Nephron (organoid): ENCODE measurements around the gene KLHL29.

Source experiments
- H3K27ac Mint-ChIP-seq, 3 experiments: 2 replicates each; pipeline ENCODE4 v1.8.0; 2020; ENCODE audit warnings: mixed read lengths in 3 of 3, mild to moderate bottlenecking in 2 of 3, moderate library complexity in 1 of 3
- H3K27me3 Mint-ChIP-seq: 2 replicates; pipeline ENCODE4 v1.8.0; 2021; ENCODE audit warnings: low read depth, mild to moderate bottlenecking, moderate library complexity, mixed read lengths
- H3K36me3 Mint-ChIP-seq: 2 replicates; pipeline ENCODE4 v1.8.0; 2020; ENCODE audit warnings: low read depth, mixed read lengths
- H3K4me1 Mint-ChIP-seq: 2 replicates; pipeline ENCODE4 v1.8.0; 2020; ENCODE audit warnings: mixed read lengths
- H3K4me3 Mint-ChIP-seq, 3 experiments: 2 replicates each; pipeline ENCODE4 v1.8.0; 2020; ENCODE audit warnings: mild to moderate bottlenecking in 3 of 3, mixed read lengths in 3 of 3, moderate library complexity in 2 of 3
- H3K9me3 Mint-ChIP-seq: 2 replicates; pipeline ENCODE4 v1.8.0; 2020; ENCODE audit warnings: mixed read lengths
- TF ChIP-seq, protein P1 (sequence below), 3 experiments: fragments of 200-600 bp; sonication (generic); IDR thresholded peaks; one replicate each; pipeline ENCODE4 v1.5.0; 2021; ENCODE audit warnings: antibody characterized with exemption in 3 of 3; ENCODE audit not compliant: unreplicated experiment in 3 of 3

The KLHL29 gene

DNA sequence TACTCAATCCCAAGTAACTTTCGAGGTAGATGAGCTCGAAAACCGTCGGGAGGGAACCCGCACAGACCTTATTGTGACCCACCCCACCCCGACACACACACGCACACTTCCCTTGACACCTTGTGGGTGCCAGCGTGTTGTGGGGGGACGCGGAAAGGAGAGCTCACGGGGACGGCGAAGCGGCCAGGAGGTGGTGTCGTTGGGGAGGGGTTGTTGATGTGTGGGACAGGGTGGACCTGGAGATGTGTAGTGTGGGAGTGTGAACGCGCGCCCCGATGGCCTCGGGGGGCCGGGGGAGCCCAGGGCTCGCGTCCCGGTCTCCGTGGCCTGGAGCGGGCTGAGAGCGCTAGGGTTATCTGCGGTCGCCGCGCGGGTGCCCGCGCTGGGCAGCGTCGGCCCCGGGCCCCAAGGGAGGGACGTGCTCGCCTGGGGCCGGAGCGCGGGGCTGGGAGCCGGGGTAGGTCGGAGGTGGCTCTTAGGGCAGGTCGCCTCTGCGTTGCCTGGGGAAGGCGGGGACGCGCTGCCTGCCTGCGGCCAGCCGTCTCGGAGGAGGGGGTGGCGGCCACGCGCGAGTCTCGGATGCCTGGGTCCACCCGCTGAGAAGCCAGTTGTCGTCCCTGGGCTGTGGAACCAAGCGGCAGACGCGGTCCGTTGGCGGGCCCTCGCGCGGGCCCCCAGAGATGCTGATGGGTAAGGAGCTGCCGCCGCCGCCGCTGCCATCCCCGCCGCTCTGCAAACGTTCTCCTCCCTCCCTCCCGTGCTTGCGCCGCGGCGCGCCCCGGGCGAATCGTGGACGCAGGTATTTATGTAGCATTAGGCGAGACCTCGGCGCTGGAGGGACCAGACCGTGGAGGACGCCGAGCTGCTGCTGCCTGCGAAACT is 1.6 kb downstream of the KLHL29 start:
- TF ChIP-seq, protein P1, sequence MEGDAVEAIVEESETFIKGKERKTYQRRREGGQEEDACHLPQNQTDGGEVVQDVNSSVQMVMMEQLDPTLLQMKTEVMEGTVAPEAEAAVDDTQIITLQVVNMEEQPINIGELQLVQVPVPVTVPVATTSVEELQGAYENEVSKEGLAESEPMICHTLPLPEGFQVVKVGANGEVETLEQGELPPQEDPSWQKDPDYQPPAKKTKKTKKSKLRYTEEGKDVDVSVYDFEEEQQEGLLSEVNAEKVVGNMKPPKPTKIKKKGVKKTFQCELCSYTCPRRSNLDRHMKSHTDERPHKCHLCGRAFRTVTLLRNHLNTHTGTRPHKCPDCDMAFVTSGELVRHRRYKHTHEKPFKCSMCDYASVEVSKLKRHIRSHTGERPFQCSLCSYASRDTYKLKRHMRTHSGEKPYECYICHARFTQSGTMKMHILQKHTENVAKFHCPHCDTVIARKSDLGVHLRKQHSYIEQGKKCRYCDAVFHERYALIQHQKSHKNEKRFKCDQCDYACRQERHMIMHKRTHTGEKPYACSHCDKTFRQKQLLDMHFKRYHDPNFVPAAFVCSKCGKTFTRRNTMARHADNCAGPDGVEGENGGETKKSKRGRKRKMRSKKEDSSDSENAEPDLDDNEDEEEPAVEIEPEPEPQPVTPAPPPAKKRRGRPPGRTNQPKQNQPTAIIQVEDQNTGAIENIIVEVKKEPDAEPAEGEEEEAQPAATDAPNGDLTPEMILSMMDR (IDR thresholded peaks at IDR 0.05; ENCODE audit: unreplicated experiment in 3 of 3) = no peak
- no peaks in the 10 kb centered on the region for H3K36me3 Mint-ChIP-seq
- H3K27ac Mint-ChIP-seq = peak overlapping the region in 1 of 3 experiments; percentile 59

DNA sequence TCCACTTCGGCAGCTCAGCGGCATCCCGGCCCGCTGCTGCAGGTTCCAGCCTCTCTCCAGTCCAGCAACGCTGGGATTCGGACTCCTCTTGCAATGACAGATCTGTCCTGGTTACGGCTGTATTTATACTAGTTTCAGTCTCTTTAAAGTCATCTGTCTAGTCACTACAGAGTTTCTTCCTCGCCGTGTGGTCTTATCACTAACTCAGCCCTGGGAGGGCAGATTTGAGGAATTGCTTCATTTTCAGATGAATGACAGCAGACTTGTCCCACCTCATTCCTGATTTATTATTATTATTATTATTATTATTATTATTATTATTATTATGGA is 2.2 kb downstream of the KLHL29 start:
- Mint-ChIP-seq H3K4me1 (peaks cover 29% of the 10 kb centered on the region), H3K4me3 (peak overlapping the region; percentile 90 to 94 (median 91))
- TF ChIP-seq, protein P1 (IDR thresholded peaks at IDR 0.05; ENCODE audit: unreplicated experiment in 3 of 3) = no peak

More for the DNA sequence above, 1.6 kb downstream of the KLHL29 start:
- Mint-ChIP-seq H3K9me3 (no peaks in the 10 kb centered on the region), H3K27me3 (peaks cover 70% of the 10 kb centered on the region), H3K4me3 (peak overlapping the region; percentile 91 to 94 (median 93)), H3K4me1 (peaks cover 32% of the 10 kb centered on the region)

DNA sequence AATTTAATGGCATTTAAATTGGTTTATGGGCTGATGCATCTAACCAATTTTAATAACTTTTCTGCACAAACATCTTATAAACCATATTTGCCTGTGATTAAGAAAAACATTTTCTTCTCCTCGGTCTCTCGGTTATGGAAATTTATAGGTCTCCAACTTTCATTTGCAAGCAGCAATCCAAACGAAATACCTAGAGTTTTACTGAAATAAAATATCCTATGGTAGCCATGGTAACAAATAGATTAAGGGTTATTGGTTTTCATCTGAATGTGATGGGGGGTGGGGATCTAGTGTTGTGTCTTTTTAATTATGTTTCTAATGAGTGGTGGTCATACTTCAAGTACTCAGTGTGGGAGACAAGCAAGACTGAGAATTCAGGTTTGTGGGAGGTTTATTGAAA is 2.9 kb downstream of the KLHL29 start:
- H3K27me3 Mint-ChIP-seq = peaks cover 65% of the 10 kb centered on the region
- H3K9me3 Mint-ChIP-seq = no peaks in the 10 kb centered on the region
- TF ChIP-seq, protein P1 (IDR thresholded peaks at IDR 0.05; ENCODE audit: unreplicated experiment in 3 of 3) = no peak
- peak overlapping the region; percentile 78 to 94 (median 90) for H3K4me3 Mint-ChIP-seq
- peaks cover 29% of the 10 kb centered on the region for H3K4me1 Mint-ChIP-seq
- peak overlapping the region in 2 of 3 experiments; percentile 26 to 63 for H3K27ac Mint-ChIP-seq
- H3K36me3 Mint-ChIP-seq = no peaks in the 10 kb centered on the region

More for the DNA sequence above, 2.2 kb downstream of the KLHL29 start:
- Mint-ChIP-seq H3K36me3 (no peaks in the 10 kb centered on the region), H3K27me3 (peaks cover 72% of the 10 kb centered on the region), H3K9me3 (no peaks in the 10 kb centered on the region), H3K27ac (peak overlapping the region in 1 of 3 experiments; percentile 23)

DNA sequence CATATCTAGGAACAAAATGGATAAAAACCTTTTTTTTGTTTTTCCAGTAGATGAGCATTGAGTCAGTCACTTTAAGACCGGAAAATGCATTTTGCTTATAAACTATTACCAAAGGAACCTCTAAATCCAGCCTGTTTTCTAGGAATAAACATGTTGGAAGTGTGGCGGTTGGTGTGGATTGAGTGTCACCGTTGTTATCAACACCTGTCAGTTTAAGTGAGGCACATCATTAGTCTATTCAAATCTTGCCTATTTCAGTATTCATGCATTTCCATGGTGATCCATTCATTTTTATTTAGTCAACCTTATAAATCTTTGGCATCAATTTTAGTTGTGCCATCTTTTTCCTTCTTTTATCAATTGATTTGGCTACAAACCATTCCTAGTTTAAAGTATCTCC is 3.3 kb downstream of the KLHL29 start:
- Mint-ChIP-seq H3K9me3 (no peaks in the 10 kb centered on the region), H3K4me1 (peaks cover 32% of the 10 kb centered on the region), H3K27me3 (peaks cover 61% of the 10 kb centered on the region), H3K36me3 (no peaks in the 10 kb centered on the region), H3K4me3 (peak overlapping the region; percentile 78 to 94 (median 90)), H3K27ac (peak overlapping the region in 1 of 3 experiments; percentile 63)
- TF ChIP-seq, protein P1 (IDR thresholded peaks at IDR 0.05; ENCODE audit: unreplicated experiment in 3 of 3) = no peak

DNA sequence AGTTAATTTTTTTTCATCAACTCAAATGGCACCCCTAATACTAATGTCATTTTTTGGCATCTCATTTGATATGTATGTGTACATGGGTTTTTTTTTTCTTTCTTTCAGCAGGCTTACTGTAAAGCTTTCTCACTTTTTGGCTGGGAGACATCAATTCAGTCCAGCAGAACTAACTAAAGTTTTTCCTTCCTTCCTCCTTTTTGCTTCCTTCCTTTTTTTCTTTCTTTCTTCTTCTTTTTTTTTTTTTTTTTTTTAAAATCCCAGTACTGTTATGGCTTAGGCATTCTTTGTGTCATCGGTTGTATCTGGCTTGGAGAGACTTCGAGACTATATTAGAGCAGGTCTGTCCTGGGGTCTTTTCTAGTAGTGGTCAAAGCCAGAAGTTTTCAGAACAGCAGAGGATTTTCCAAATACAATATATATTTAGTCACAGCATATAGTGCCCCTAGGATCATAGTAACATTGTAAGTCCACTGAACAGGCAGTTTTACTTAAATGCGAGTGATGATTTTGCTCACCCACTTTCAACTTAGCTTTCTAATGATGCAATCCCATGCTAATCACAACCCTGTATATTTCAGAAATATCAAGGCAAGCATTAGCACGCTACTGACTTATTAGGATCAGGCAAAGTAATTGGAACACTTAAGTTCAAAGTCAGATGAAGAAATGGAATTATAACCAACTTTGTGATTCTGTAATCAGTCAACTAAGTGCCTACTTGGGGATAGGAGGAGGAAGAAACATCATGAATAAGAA is 4.0 kb downstream of the KLHL29 start:
- no peaks in the 10 kb centered on the region for H3K9me3 Mint-ChIP-seq
- TF ChIP-seq, protein P1 (IDR thresholded peaks at IDR 0.05; ENCODE audit: unreplicated experiment in 3 of 3) = no peak
- H3K4me1 Mint-ChIP-seq = peaks cover 34% of the 10 kb centered on the region
- no peaks in the 10 kb centered on the region for H3K36me3 Mint-ChIP-seq
- peak overlapping the region in 1 of 3 experiments; percentile 63 for H3K27ac Mint-ChIP-seq
- peak overlapping the region; percentile 78 to 94 (median 90) for H3K4me3 Mint-ChIP-seq
- peaks cover 58% of the 10 kb centered on the region for H3K27me3 Mint-ChIP-seq
